Measurements from ENCODE around the gene ENAH.

Gene ENAH

DNA sequence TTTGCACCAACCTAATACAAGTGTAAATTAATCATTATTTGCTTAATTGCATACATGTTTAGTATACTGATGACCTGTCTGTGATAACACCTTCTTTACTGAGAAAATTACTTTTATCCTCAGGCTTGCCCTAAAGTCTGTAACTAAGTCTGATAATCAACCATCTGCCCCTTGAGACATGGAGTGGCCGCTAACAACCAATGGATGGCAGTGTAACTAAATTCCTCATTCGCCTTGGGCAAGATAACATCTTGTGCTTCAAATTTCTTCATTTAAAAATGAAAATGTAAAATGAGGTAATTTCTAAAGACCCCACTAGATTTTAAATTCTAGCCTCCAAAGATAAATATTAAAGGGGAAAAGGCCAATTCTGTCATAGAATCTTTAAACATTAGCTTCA lies 85.1 kb downstream of the ENAH start:
- no peak for DNase-seq

DNA sequence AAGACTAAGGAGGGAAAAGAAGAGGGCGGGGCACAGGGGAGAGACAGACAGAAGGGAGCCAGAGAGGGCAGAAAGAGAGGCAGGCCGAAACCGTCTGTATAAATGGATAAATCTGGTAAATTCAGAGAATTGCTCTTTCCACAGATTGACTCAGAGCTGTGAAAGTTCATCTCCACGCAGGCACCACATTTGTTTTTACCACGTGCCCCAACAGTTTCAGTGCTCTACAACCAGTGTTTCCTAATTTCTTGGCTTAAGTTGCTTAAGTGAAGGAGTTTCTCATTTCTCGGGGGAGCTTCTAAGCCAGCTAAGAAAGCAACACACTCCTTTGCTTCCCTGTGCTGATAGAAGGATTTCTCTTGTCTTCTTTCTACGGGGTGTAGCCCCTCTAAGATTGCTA lies 87.1 kb downstream of the ENAH start:
- no peak for DNase-seq

- no peak for DNase-seq
Observed at GRCh38 chr1:225561675-225562074, 91.2 kb downstream of the ENAH start.

- DNase-seq = no peak
Observed at GRCh38 chr1:225559902-225560301, 93.0 kb downstream of the ENAH start.

DNA sequence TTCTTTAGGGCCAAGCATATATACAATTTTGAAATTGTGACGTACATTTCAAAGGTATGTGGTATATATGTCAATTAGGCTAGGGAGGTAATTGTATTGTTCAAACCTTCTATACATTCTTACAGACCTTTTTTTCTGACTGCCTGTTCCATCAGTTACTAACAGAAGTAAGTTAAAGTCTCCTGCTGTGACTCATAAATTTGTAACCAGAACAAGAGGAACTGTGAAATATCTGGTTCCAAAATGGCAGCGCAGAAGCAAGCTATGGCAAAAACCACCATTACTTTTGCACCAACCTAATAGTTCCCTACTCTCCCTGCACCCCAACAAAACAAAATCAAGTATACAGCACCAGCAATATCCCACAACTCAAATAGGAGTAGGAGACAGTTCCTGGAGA lies 93.6 kb downstream of the ENAH start:
- DNase-seq = no peak

DNA sequence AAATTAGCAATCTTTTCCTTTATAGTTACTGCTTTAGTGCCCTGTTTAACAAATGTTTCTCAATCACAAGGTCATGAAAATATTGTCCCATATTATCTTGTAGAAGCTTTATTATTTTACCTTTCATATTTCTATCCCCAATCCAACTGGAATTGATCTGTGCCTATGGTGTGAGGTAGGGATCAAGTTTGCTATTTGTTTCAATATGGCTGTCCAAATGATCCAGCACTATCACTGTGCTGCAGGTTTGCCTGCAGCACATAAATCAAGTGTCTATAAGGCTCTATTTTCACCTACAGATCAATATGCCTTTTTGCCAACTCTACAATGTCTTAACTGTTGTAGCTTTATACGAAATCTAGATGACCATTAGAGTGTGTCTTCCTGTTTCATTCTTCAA lies 96.2 kb downstream of the ENAH start:
- DNase-seq = no peak

- DNase-seq = no peak
Observed at GRCh38 chr1:225555821-225556220, 97.1 kb downstream of the ENAH start.

DNA sequence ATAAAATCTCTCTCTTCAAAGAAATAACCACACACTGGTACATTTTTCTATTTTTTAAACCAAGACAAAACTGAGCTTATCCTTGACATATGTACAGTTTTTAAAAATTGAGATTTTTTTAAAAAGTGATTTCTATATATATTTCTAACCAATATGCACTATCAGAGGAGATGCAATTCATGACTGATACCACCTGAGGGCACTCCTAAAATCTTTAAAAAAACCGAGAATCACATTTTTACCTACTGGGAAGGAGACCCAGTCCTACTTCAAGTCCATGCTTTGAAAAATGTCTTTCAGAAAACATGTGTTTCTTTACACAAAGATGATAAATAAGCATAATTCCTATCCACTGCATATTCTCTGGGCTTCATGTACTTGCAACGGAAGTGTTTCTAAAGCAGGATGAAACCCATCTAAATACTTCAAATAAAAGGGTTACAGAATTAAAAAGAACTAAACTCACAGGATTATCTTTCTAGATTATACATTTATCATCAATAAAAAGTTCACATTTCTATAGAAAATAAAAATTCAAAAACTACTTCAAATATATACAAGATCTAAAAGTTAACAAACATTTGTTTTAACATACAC lies 98.6 kb downstream of the ENAH start:
- DNase-seq = no peak

DNA sequence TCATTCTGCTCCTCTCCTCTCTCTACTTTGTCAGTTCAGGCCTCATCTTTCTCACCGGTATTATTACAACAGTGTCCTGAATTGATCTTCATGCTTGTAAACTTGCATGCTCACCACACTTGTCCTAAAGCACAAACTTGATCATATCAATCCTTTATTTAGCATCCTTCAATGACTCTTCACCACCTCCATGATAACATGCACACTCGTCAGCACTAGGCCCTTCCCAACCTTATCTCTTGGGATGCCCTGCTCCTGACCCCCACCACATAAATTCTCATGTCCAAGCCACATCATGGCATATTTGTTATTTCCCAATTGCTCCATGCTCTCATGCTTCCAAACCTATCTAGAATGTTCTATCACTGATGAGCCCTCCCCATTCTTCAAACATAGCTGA lies 103.1 kb downstream of the ENAH start:
- DNase-seq = no peak

- DNase-seq = no peak
Observed at GRCh38 chr1:225548140-225548857, 104.6 kb downstream of the ENAH start.

- DNase-seq = no peak
Observed at GRCh38 chr1:225545649-225546048, 107.3 kb downstream of the ENAH start.

- DNase-seq = no peak
Observed at GRCh38 chr1:225544924-225545323, 108.0 kb downstream of the ENAH start.

DNA sequence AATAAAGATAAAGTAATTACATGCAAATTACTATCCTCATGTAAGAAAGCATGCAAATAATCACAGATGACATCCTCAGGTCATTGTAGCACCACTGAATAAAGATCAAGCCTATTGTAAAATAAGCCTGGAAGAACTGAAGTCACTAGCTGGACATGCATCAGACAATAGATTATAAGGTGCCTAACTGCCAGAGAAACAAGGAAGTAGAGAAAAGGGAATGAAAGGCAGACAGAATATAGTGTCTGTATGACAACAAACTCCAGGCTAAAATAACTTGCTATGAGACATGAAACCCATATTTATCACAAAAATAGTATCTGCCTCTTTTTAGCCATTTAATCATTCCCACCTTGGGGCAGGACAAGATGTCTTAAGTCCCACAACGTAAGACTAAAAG lies 108.7 kb downstream of the ENAH start:
- no peak for DNase-seq

- DNase-seq = no peak
Observed at GRCh38 chr1:225543350-225543749, 109.6 kb downstream of the ENAH start.

- no peak for DNase-seq
Observed at GRCh38 chr1:225541383-225541782, 111.5 kb downstream of the ENAH start.

- no peak for DNase-seq
Observed at GRCh38 chr1:225539575-225539974, 113.3 kb downstream of the ENAH start.

DNA sequence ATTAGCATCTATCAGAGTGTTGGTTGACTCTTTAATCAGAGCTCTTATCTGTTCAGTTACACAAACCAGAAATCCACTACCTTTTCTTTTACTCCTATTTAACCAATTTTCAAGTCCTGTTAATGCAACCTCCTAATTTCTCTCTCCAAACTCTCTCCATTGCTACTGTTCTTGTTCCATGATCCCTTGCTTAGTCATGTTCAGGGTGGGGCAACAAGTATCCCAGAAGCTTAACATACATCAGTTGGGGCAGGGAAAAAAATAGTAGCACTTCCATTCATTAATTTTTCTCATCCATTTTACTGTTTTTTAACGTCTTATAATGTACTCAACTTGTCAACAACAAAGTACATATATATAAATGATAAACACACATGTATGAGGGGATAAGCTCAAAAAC lies 113.9 kb downstream of the ENAH start:
- no peak for DNase-seq

GRCh38 chr1:225537554-225538251 lies 115.2 kb downstream of the ENAH start:
- DNase-seq = no peak

DNA sequence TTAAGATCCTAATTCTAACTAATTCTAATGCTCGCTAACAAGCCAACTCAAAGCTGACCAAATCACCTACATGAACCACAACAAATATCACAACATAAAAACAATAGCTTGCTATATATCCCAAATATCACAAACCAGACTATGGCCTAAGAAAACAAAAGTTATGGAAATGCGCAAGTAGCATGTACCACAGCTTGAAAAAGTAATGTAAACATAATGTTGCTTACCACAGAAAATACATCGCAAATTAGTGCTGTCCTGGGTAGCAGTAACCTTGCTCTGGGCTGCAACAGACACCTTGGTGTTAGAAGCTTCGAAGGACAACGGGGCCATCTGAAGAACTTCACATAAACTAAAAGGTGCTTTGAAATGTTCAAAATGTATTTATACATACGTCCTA lies 117.6 kb downstream of the ENAH start:
- no peak for DNase-seq

DNA sequence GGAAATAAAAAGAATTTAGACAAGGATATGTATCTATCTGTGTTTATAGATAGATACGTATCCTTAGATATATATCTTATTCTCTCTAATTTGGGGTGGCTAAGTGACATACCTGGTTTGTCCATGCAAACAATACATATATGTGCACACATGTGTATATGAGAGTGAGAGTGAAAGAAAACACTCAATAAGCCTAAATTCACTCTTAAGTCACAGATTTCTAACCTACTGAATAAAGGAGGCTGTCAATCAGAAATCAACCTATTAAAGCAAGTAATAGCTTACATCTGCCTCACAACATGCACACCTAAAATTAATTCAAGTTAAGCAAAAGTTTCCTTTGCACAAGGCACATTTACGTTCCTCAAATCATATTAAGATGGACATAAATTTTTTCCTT lies 118.2 kb downstream of the ENAH start:
- DNase-seq = no peak

GRCh38 chr1:225534135-225534534 lies 118.8 kb downstream of the ENAH start:
- no peak for DNase-seq

GRCh38 chr1:225533238-225533637 lies 119.7 kb downstream of the ENAH start:
- DNase-seq = no peak
